PC-3 (cell line): Measurements from ENCODE around the gene ACP2. TPM values are rescaled to one million over a fixed set of nuclear protein-coding genes. Genes with fewer than 3 reads are reported as not detected.

ENCODE experiments used
- ATAC-seq: fragments of 200-7000 bp; cut with Tn5 transposase; 2 replicates; pipeline ENCODE4 v1.9.1; 2020; ENCODE audit warnings: mild to moderate bottlenecking, moderate library complexity
- BruUV-seq: library from RNA; stranded (reverse); fragments of 400-500 nt; replicated peaks from 2 replicates; lab custom pipeline; 2021; lab: Mats Ljungman, UMichigan
- CTCF ChIA-PET: fragments of 300-600 bp; sonication (Branson Sonifier 250); formaldehyde crosslinking; loops from one replicate; lab custom pipeline; 2022; ENCODE audit warnings: antibody characterized with exemption; lab: Charles Lee
- POLR2A ChIA-PET: fragments of 300-600 bp; sonication (Branson Sonifier 250); formaldehyde crosslinking; loops from one replicate; lab custom pipeline; 2022; ENCODE audit warnings: antibody characterized with exemption; ENCODE audit not compliant: unreplicated experiment; lab: Charles Lee
- DNase-seq: peaks from one replicate; pipeline ENCODE4 v3.0.0-alpha.2; 2015
- H2AFZ ChIP-seq: fragments of 300-600 bp; sonication (generic); 2 replicates; pipeline ENCODE4 v1.6.0; 2016; ENCODE audit warnings: antibody characterized with exemption, low read length
- H3F3A ChIP-seq: fragments of 300-600 bp; sonication (generic); one replicate; pipeline ENCODE4 v1.6.0; 2017; ENCODE audit warnings: antibody characterized with exemption, low read length, control low read depth, mild to moderate bottlenecking; ENCODE audit not compliant: unreplicated experiment
- H3K27ac ChIP-seq: fragments of 300-600 bp; sonication (generic); 2 replicates; pipeline ENCODE4 v1.5.1; 2016; ENCODE audit warnings: mild to moderate bottlenecking, low read length
- H3K27me3 ChIP-seq: fragments of 300-600 bp; sonication (generic); 2 replicates; pipeline ENCODE4 v1.6.1; 2016; ENCODE audit warnings: low read length, mixed read lengths
- H3K36me3 ChIP-seq: fragments of 300-600 bp; sonication (generic); 2 replicates; pipeline ENCODE4 v1.6.1; 2016; ENCODE audit warnings: low read depth, mixed run types, low read length, mixed read lengths
- H3K4me1 ChIP-seq: fragments of 300-600 bp; sonication (generic); 2 replicates; pipeline ENCODE4 v1.5.1; 2016; ENCODE audit warnings: low read length; ENCODE audit not compliant: insufficient read depth
- H3K4me2 ChIP-seq: fragments of 300-600 bp; sonication (generic); 2 replicates; pipeline ENCODE4 v1.6.0; 2016; ENCODE audit warnings: low read length
- H3K4me3 ChIP-seq: fragments of 300-600 bp; sonication (generic); 2 replicates; pipeline ENCODE4 v1.5.1; 2016; ENCODE audit warnings: mild to moderate bottlenecking, low read length, mixed read lengths
- H3K79me2 ChIP-seq: fragments of 300-600 bp; sonication (generic); 2 replicates; pipeline ENCODE4 v1.6.1; 2017; ENCODE audit warnings: low read length, mixed read lengths
- H3K9ac ChIP-seq: fragments of 300-600 bp; sonication (generic); 2 replicates; pipeline ENCODE4 v1.6.0; 2016; ENCODE audit warnings: mild to moderate bottlenecking, low read length
- H3K9me2 ChIP-seq: fragments of 300-600 bp; sonication (generic); replicated peaks from 2 replicates; pipeline ENCODE4 v1.6.1; 2016; ENCODE audit warnings: mixed run types, low read length, mixed read lengths
- H3K9me3 ChIP-seq: fragments of 300-600 bp; sonication (generic); 2 replicates; pipeline ENCODE4 v1.6.1; 2016; ENCODE audit warnings: low read length, mixed read lengths
- H4K20me1 ChIP-seq: fragments of 300-600 bp; sonication (generic); 2 replicates; pipeline ENCODE4 v1.6.1; 2016; ENCODE audit warnings: low read length, mixed read lengths
- CTCF ChIP-seq: fragments of 300-600 bp; sonication (generic); conservative IDR thresholded peaks from 2 replicates; pipeline ENCODE4 v1.5.1; 2017; ENCODE audit warnings: antibody characterized with exemption, low read depth, mild to moderate bottlenecking, low read length
- EZH2 ChIP-seq: fragments of 300-600 bp; sonication (generic); IDR thresholded peaks from one replicate; pipeline ENCODE4 v1.6.1; 2017; ENCODE audit warnings: antibody characterized with exemption, mild to moderate bottlenecking, low read length; ENCODE audit not compliant: unreplicated experiment
- EZH2phosphoT487 ChIP-seq: fragments of 300-600 bp; sonication (generic); IDR thresholded peaks from 2 replicates; pipeline ENCODE4 v1.6.1; 2018; ENCODE audit warnings: mild to moderate bottlenecking, antibody characterized with exemption, low read length, borderline replicate concordance
- intact Hi-C: fragments of 100-400 bp; cut with micrococcal nuclease; formaldehyde crosslinking; loops from 2 replicates; pipeline ENCODE4 v1.9.0; 2023
- total RNA-seq: library from RNA; depleted of rRNA; stranded (reverse); fragments of >200 nt; gene quantifications from 2 replicates; pipeline ENCODE4 v1.2.3, GENCODE V29; 2014

Gene ACP2
- total RNA-seq, 1 experiment from 2014 or later: 26.6 TPM

GRCh38 chr11:47280860-47281259 is 32.2 kb upstream of the ACP2 start:
- H3K36me3 ChIP-seq: peaks cover 42% of the 10 kb centered on the region
- DNase-seq (no peak), ATAC-seq (no peak)
- BruUV-seq: no TSS peak
- no peaks in the 10 kb centered on the region for H3K4me1 ChIP-seq
- ChIA-PET POLR2A (no interaction called here), CTCF (no interaction called here)
- TF ChIP-seq CTCF (no peak), EZH2phosphoT487 (no peak), EZH2 (no peak)
- H3K9me3 ChIP-seq: no peaks in the 10 kb centered on the region
- no peak overlapping the region for H3K27ac ChIP-seq
- intact Hi-C loops: no loop called here
- no peak overlapping the region for H3K9ac ChIP-seq
- H4K20me1 ChIP-seq: no peaks in the 10 kb centered on the region
- H3K9me2 ChIP-seq: no peaks in the 10 kb centered on the region
- H3K79me2 ChIP-seq: no peaks in the 10 kb centered on the region
- no peak overlapping the region for H2AFZ ChIP-seq
- H3K4me2 ChIP-seq: no peak overlapping the region
- no peaks in the 10 kb centered on the region for H3K27me3 ChIP-seq
- no peak overlapping the region for H3K4me3 ChIP-seq
- H3F3A ChIP-seq: no peaks in the 10 kb centered on the region

- Histone ChIP-seq H3F3A (no peaks in the 10 kb centered on the region), H3K9ac (no peak overlapping the region), H4K20me1 (no peaks in the 10 kb centered on the region), H3K4me2 (no peak overlapping the region), H3K27me3 (no peaks in the 10 kb centered on the region), H3K9me3 (no peaks in the 10 kb centered on the region), H3K4me1 (no peaks in the 10 kb centered on the region), H3K27ac (no peak overlapping the region), H2AFZ (no peak overlapping the region), H3K36me3 (peaks cover 47% of the 10 kb centered on the region), H3K79me2 (no peaks in the 10 kb centered on the region), H3K9me2 (no peaks in the 10 kb centered on the region), H3K4me3 (no peak overlapping the region)
- POLR2A ChIA-PET: no interaction called here
- TF ChIP-seq EZH2phosphoT487 (no peak), EZH2 (no peak), CTCF (no peak)
- DNase-seq: no peak
- intact Hi-C loops: no loop called here
- no peak for ATAC-seq
- CTCF ChIA-PET: no interaction called here
- BruUV-seq: no TSS peak
Measured at GRCh38 chr11:47280099-47280498, 31.5 kb upstream of the ACP2 start.

- ChIA-PET CTCF (no interaction called here), POLR2A (no interaction called here)
- Histone ChIP-seq H3K4me3 (no peak overlapping the region), H3F3A (no peaks in the 10 kb centered on the region), H3K4me1 (no peaks in the 10 kb centered on the region), H3K79me2 (peaks cover 8% of the 10 kb centered on the region; the same call in 1 of the 2 replicates), H4K20me1 (no peaks in the 10 kb centered on the region), H3K9me3 (no peaks in the 10 kb centered on the region), H3K27ac (no peak overlapping the region), H3K9me2 (no peaks in the 10 kb centered on the region), H2AFZ (no peak overlapping the region), H3K27me3 (no peaks in the 10 kb centered on the region), H3K36me3 (peaks cover 42% of the 10 kb centered on the region), H3K9ac (no peak overlapping the region), H3K4me2 (no peak overlapping the region)
- ATAC-seq (no peak), DNase-seq (no peak)
- intact Hi-C loops: no loop called here
- BruUV-seq: no TSS peak
- TF ChIP-seq EZH2phosphoT487 (no peak), CTCF (no peak), EZH2 (no peak)
Measured at GRCh38 chr11:47278769-47279168, 30.2 kb upstream of the ACP2 start.
